ENCODE measurements around the gene AAK1. TPM values are rescaled to one million over a fixed set of nuclear protein-coding genes. Genes with fewer than 3 reads are reported as not detected.
A peak's percentile ranks its signal among the peaks of the same experiment; 100 is the strongest.
"Not testable (repeated sequence)": the region's sequence is repeated elsewhere in the genome, so short reads cannot be mapped to it uniquely, and the experiment has no call there.

The AAK1 gene
- polyA plus RNA-seq, 1 of the 3 experiments (the other 2 are of a cell fraction): 13.4 TPM

GRCh38 chr2:69553991-69554390 is 89.5 kb downstream of the AAK1 start:
- DNase-seq: no peak
- POLR2A ChIA-PET: no interaction called here

GRCh38 chr2:69550511-69550910 is 93.0 kb downstream of the AAK1 start:
- H3K9me3 ChIP-seq; H3K4me3 ChIP-seq (ENCODE audit: low read depth in 2 of 2, low read length in 1 of 2); H2AFZ ChIP-seq (ENCODE audit: low read depth); H3K9ac ChIP-seq; H3K9me2 ChIP-seq; H3K27me3 ChIP-seq (ENCODE audit: insufficient read depth); DNase-seq; POLR2A ChIA-PET; H3K4me1 ChIP-seq (ENCODE audit: control insufficient read depth in 1 of 2, insufficient read depth in 2 of 2, low read depth in 1 of 2, low read length in 1 of 2): not testable (repeated sequence)
- H3K36me3 ChIP-seq (replicated peaks in 1 of 2; ENCODE audit: control insufficient read depth in 1 of 2, insufficient read depth in 2 of 2, low read length in 1 of 2): peaks cover 5 to 36% of the 10 kb centered on the region in 2 experiments
- peak overlapping the region; percentile 32; the same call in 1 of the 2 replicates for H3K4me2 ChIP-seq
- H3K27ac ChIP-seq (ENCODE audit: low read depth in 2 of 2, low read length in 1 of 2): peak overlapping the region in 1 of 2 experiments; percentile 74; a peak in 2 of 4 replicates
- WGBS (ENCODE audit: low lambda C conversion rate): 94% methylated on average over 12 of the region's 12 CpGs
- CTCF ChIA-PET: interaction anchor here (1.2 kb wide), 1 partner anchor 15 kb away, joined by 5 read pairs; no protein-coding TSS in a partner anchor
- H4K20me1 ChIP-seq (ENCODE audit: insufficient read depth): peaks cover 10% of the 10 kb centered on the region
- peaks cover 24% of the 10 kb centered on the region for H3F3A ChIP-seq (replicated peaks; ENCODE audit: insufficient read depth)
- peaks cover 78% of the 10 kb centered on the region for H3K79me2 ChIP-seq (ENCODE audit: insufficient read depth)

More at GRCh38 chr2:69553991-69554390, 89.5 kb downstream of the AAK1 start:
- Histone ChIP-seq H3K4me1 (ENCODE audit: control insufficient read depth in 1 of 2, insufficient read depth in 2 of 2, low read depth in 1 of 2, low read length in 1 of 2) (peaks cover 8% of the 10 kb centered on the region in 2 experiments; a peak in 3 of 4 replicates), H3K27ac (ENCODE audit: low read depth in 2 of 2, low read length in 1 of 2) (no peak overlapping the region), H3K79me2 (ENCODE audit: insufficient read depth) (peaks cover 76% of the 10 kb centered on the region; the same call in 1 of the 2 replicates), H3K27me3 (ENCODE audit: insufficient read depth) (no peaks in the 10 kb centered on the region), H3K36me3 (replicated peaks in 1 of 2; ENCODE audit: control insufficient read depth in 1 of 2, insufficient read depth in 2 of 2, low read length in 1 of 2) (peaks cover 5 to 33% of the 10 kb centered on the region in 2 experiments), H3F3A (replicated peaks; ENCODE audit: insufficient read depth) (peaks cover 22% of the 10 kb centered on the region), H4K20me1 (ENCODE audit: insufficient read depth) (peaks cover 17% of the 10 kb centered on the region), H3K9me2 (no peaks in the 10 kb centered on the region), H3K9ac (no peak overlapping the region), H3K4me3 (ENCODE audit: low read depth in 2 of 2, low read length in 1 of 2) (no peak overlapping the region), H3K9me3 (no peaks in the 10 kb centered on the region), H3K4me2 (no peak overlapping the region), H2AFZ (ENCODE audit: low read depth) (no peak overlapping the region)
- CTCF ChIA-PET: interaction anchor here (1.2 kb wide), 1 partner anchor 171 kb away, joined by 3 read pairs; no protein-coding TSS in a partner anchor
- no peak for TF ChIP-seq MXI1 (IDR thresholded peaks at IDR 0.05; ENCODE audit: low read depth, low read length)
- no peak for TF ChIP-seq GABPA (IDR thresholded peaks at IDR 0.05; ENCODE audit: low read depth)
- TF ChIP-seq RCOR1 (IDR thresholded peaks at IDR 0.05; ENCODE audit: low read length): no peak
- TF ChIP-seq NRF1 (IDR thresholded peaks at IDR 0.05; ENCODE audit: low read depth, low read length): no peak
- no peak for TF ChIP-seq TAF1 (IDR thresholded peaks at IDR 0.05; ENCODE audit: borderline replicate concordance, low read depth, low read length)
- TF ChIP-seq RAD21 (IDR thresholded peaks at IDR 0.05; ENCODE audit: low read length): no peak
- TF ChIP-seq FOXM1 (IDR thresholded peaks at IDR 0.05; ENCODE audit: low read depth): no peak
- TF ChIP-seq JUND (IDR thresholded peaks at IDR 0.05): no peak
- no peak for TF ChIP-seq NFIC (IDR thresholded peaks at IDR 0.05; ENCODE audit: borderline replicate concordance)
- WGBS (ENCODE audit: low lambda C conversion rate): 91% methylated on average over 7 of the region's 7 CpGs

- Histone ChIP-seq H3K36me3 (replicated peaks in 1 of 2; ENCODE audit: control insufficient read depth in 1 of 2, insufficient read depth in 2 of 2, low read length in 1 of 2) (peaks cover 0 to 36% of the 10 kb centered on the region in 2 experiments), H3K4me3 (ENCODE audit: low read depth in 2 of 2, low read length in 1 of 2) (no peak overlapping the region), H3K4me1 (ENCODE audit: control insufficient read depth in 1 of 2, insufficient read depth in 2 of 2, low read depth in 1 of 2, low read length in 1 of 2) (peaks cover 8 to 10% of the 10 kb centered on the region in 2 experiments; a peak in 3 of 4 replicates), H3K4me2 (peak overlapping the region; percentile 32), H3K9ac (no peak overlapping the region), H2AFZ (ENCODE audit: low read depth) (no peak overlapping the region), H3K79me2 (ENCODE audit: insufficient read depth) (peaks cover 81% of the 10 kb centered on the region), H3K27me3 (ENCODE audit: insufficient read depth) (no peaks in the 10 kb centered on the region), H3K27ac (ENCODE audit: low read depth in 2 of 2, low read length in 1 of 2) (peak overlapping the region; percentile 71 to 74; a peak in 3 of 4 replicates), H4K20me1 (ENCODE audit: insufficient read depth) (peaks cover 10% of the 10 kb centered on the region), H3K9me2 (no peaks in the 10 kb centered on the region), H3K9me3 (no peaks in the 10 kb centered on the region), H3F3A (replicated peaks; ENCODE audit: insufficient read depth) (peaks cover 24% of the 10 kb centered on the region)
- TF ChIP-seq USF1 (IDR thresholded peaks at IDR 0.05; ENCODE audit: borderline replicate concordance, low read depth) (no peak), ELF1 (IDR thresholded peaks at IDR 0.05) (no peak), YY1 (IDR thresholded peaks at IDR 0.05; ENCODE audit: low read depth) (no peak), NFIC (IDR thresholded peaks at IDR 0.05; ENCODE audit: borderline replicate concordance) (peak; percentile 45; the same call in 1 of the 2 replicates), FOSL2 (IDR thresholded peaks at IDR 0.05; ENCODE audit: borderline replicate concordance, low read depth) (peak; percentile 78; the same call in 1 of the 2 replicates), POLR2AphosphoS5 (IDR thresholded peaks at IDR 0.05; ENCODE audit: low read depth, low read length) (peak; percentile 50; the same call in 1 of the 2 replicates), JUND (IDR thresholded peaks at IDR 0.05) (peak; percentile 63), TEAD4 (IDR thresholded peaks at IDR 0.05; ENCODE audit: borderline replicate concordance, insufficient read depth) (peak; percentile 46; the same call in 1 of the 2 replicates), EP300 (IDR thresholded peaks at IDR 0.05; ENCODE audit: borderline replicate concordance in 1 of 2, low read depth in 1 of 2, low read length in 1 of 2) (peak in 1 of 2 experiments; percentile 21; a peak in 1 of 4 replicates), PBX3 (IDR thresholded peaks at IDR 0.05) (peak; percentile 67), TCF12 (IDR thresholded peaks at IDR 0.05) (peak; percentile 88), SIN3A (IDR thresholded peaks at IDR 0.05; ENCODE audit: borderline replicate concordance, low read depth, low read length) (no peak), CHD2 (IDR thresholded peaks at IDR 0.05; ENCODE audit: low read length, partially characterized antibody) (no peak)
- DNase-seq: no peak
- POLR2A ChIA-PET: no interaction called here
- CTCF ChIA-PET: interaction anchor here (1.2 to 1.3 kb wide), 2 partner anchors 14 to 16 kb away, joined by 3 to 5 read pairs; no protein-coding TSS in a partner anchor
Observed at GRCh38 chr2:69549421-69549820, 94.1 kb downstream of the AAK1 start.
